GM21528 (cell line): ENCODE results near the gene FRMD6.

Source experiments
- ATAC-seq: cut with Tn5 transposase; IDR thresholded peaks from one replicate; pipeline ENCODE4 v1.9.1; 2021; ENCODE audit warnings: mild to moderate bottlenecking, moderate library complexity; ENCODE audit not compliant: unreplicated experiment, low FRiP score

The FRMD6 gene

GRCh38 chr14:51651388-51652167, at the start of gene FRMD6:
Gene FRMD6 (plus strand): TSS chr14:51651910. CDS start chr14:51689837, 37,927 bp downstream.
- peak; percentile 79 for ATAC-seq

GRCh38 chr14:51602310-51602709, 49.4 kb upstream of the FRMD6 start:
- no peak for ATAC-seq

- ATAC-seq = no peak
These were observed 48.2 kb upstream of the FRMD6 start for GRCh38 chr14:51603495-51603894.

- no peak for ATAC-seq
These were observed 47.6 kb upstream of the FRMD6 start for GRCh38 chr14:51604073-51604472.

GRCh38 chr14:51605575-51605974, 46.1 kb upstream of the FRMD6 start:
- no peak for ATAC-seq

GRCh38 chr14:51607711-51608110, 44.0 kb upstream of the FRMD6 start:
- ATAC-seq = no peak

GRCh38 chr14:51609251-51609954, 42.3 kb upstream of the FRMD6 start:
- ATAC-seq = no peak

GRCh38 chr14:51609955-51610283, 41.8 kb upstream of the FRMD6 start:
- ATAC-seq = no peak

GRCh38 chr14:51610771-51611170, 40.9 kb upstream of the FRMD6 start:
- no peak for ATAC-seq

GRCh38 chr14:51612449-51612848, 39.3 kb upstream of the FRMD6 start:
- ATAC-seq = no peak

GRCh38 chr14:51613416-51613815, 38.3 kb upstream of the FRMD6 start:
- ATAC-seq = no peak

GRCh38 chr14:51614707-51615106, 37.0 kb upstream of the FRMD6 start:
- ATAC-seq = no peak

GRCh38 chr14:51616256-51616655, 35.5 kb upstream of the FRMD6 start:
- ATAC-seq = no peak

GRCh38 chr14:51616724-51617409, 34.8 kb upstream of the FRMD6 start:
- no peak for ATAC-seq

GRCh38 chr14:51619561-51619960, 32.1 kb upstream of the FRMD6 start:
- ATAC-seq = no peak

GRCh38 chr14:51620056-51620455, 31.7 kb upstream of the FRMD6 start:
- no peak for ATAC-seq

GRCh38 chr14:51621654-51622053, 30.1 kb upstream of the FRMD6 start:
- no peak for ATAC-seq

GRCh38 chr14:51622376-51622775, 29.3 kb upstream of the FRMD6 start:
- ATAC-seq = no peak

GRCh38 chr14:51624955-51625569, 26.6 kb upstream of the FRMD6 start:
- ATAC-seq = no peak

GRCh38 chr14:51626185-51626584, 25.5 kb upstream of the FRMD6 start:
- ATAC-seq = no peak

- ATAC-seq = no peak
These were observed 24.9 kb upstream of the FRMD6 start for GRCh38 chr14:51626788-51627187.
